ENCODE results near the gene ARHGEF25. TPM values are rescaled to one million over a fixed set of nuclear protein-coding genes. Genes with fewer than 3 reads are reported as not detected.
"Not testable (repeated sequence)": the region's sequence is repeated elsewhere in the genome, so short reads cannot be mapped to it uniquely, and the experiment has no call there.

Gene ARHGEF25
- total and polyA plus RNA-seq, 7 donors, result 2.9 to 9.2 (median 4.2) TPM

GRCh38 chr12:57569858-57570257, 41.4 kb upstream of the ARHGEF25 start:
- H3K27ac ChIP-seq, result no peak overlapping the region
- H3K27me3 ChIP-seq (ENCODE audit: insufficient read depth in 3 of 3, low read length in 2 of 3), result peaks cover 0 to 30% (median 0%) of the 10 kb centered on the region in 3 donors
- no peak for ATAC-seq
- intact Hi-C loops (cut with DNase I), result no loop called here
- TF ChIP-seq CTCF (IDR thresholded peaks at IDR 0.05), result no peak
- no peak for DNase-seq
- H3K36me3 ChIP-seq (ENCODE audit: insufficient read depth in 1 of 2, low read depth in 1 of 2), result no peaks in the 10 kb centered on the region
- H3K4me1 ChIP-seq, result no peaks in the 10 kb centered on the region
- no peaks in the 10 kb centered on the region for H3K9me3 ChIP-seq
- H3K4me3 ChIP-seq, result no peak overlapping the region
- 85% methylated on average over 18 of the region's 18 CpGs for WGBS, 3 donors

GRCh38 chr12:57570438-57570837, 40.8 kb upstream of the ARHGEF25 start:
- H3K27ac ChIP-seq; DNase-seq; H3K9me3 ChIP-seq; ATAC-seq; H3K4me3 ChIP-seq; H3K4me1 ChIP-seq; H3K36me3 ChIP-seq (ENCODE audit: insufficient read depth in 1 of 2, low read depth in 1 of 2); intact Hi-C loops (cut with DNase I): not testable (repeated sequence)
- 78 to 82% (median 81%) methylated on average over 13 of the region's 13 CpGs for WGBS, 3 donors
- H3K27me3 ChIP-seq (ENCODE audit: insufficient read depth in 3 of 3, low read length in 2 of 3), result peaks cover 0 to 30% (median 0%) of the 10 kb centered on the region in 3 donors

- Histone ChIP-seq H3K27ac (no peak overlapping the region), H3K27me3 (ENCODE audit: insufficient read depth in 3 of 3, low read length in 2 of 3) (peaks cover 0 to 35% (median 0%) of the 10 kb centered on the region in 3 donors), H3K4me3 (no peak overlapping the region), H3K4me1 (no peaks in the 10 kb centered on the region), H3K9me3 (no peaks in the 10 kb centered on the region), H3K36me3 (ENCODE audit: insufficient read depth in 1 of 2, low read depth in 1 of 2) (no peaks in the 10 kb centered on the region)
- TF ChIP-seq CTCF (IDR thresholded peaks at IDR 0.05), result no peak
- ATAC-seq, result no peak
- intact Hi-C loops (cut with DNase I), result no loop called here
- 81 to 84% (median 83%) methylated on average over 12 of the region's 12 CpGs for WGBS, 3 donors
- no peak for DNase-seq
These were observed 39.1 kb upstream of the ARHGEF25 start for GRCh38 chr12:57571926-57572762.

GRCh38 chr12:57574795-57575194, 36.4 kb upstream of the ARHGEF25 start:
- DNase-seq (no peak), ATAC-seq (no peak)
- Histone ChIP-seq H3K4me3 (no peak overlapping the region), H3K9me3 (no peaks in the 10 kb centered on the region), H3K36me3 (ENCODE audit: insufficient read depth in 1 of 2, low read depth in 1 of 2) (no peaks in the 10 kb centered on the region), H3K27me3 (ENCODE audit: insufficient read depth in 3 of 3, low read length in 2 of 3) (peaks cover 0 to 17% (median 0%) of the 10 kb centered on the region in 3 donors), H3K4me1 (no peaks in the 10 kb centered on the region), H3K27ac (no peak overlapping the region)
- 81 to 86% (median 84%) methylated on average over 10 of the region's 10 CpGs for WGBS, 3 donors
- intact Hi-C loops (cut with DNase I), result no loop called here
- TF ChIP-seq CTCF (IDR thresholded peaks at IDR 0.05), result no peak

GRCh38 chr12:57575771-57576612, 35.2 kb upstream of the ARHGEF25 start:
- H3K27ac ChIP-seq, result no peak overlapping the region
- H3K9me3 ChIP-seq, result no peaks in the 10 kb centered on the region
- no peaks in the 10 kb centered on the region for H3K4me1 ChIP-seq
- H3K4me3 ChIP-seq, result no peak overlapping the region
- no peaks in the 10 kb centered on the region for H3K36me3 ChIP-seq (ENCODE audit: insufficient read depth in 1 of 2, low read depth in 1 of 2)
- intact Hi-C loops (cut with DNase I), result no loop called here
- DNase-seq, result no peak
- 74 to 81% (median 75%) methylated on average over 12 of the region's 12 CpGs for WGBS, 3 donors
- no peak for ATAC-seq
- peaks cover 0 to 10% (median 0%) of the 10 kb centered on the region in 3 donors for H3K27me3 ChIP-seq (ENCODE audit: insufficient read depth in 3 of 3, low read length in 2 of 3)
- TF ChIP-seq CTCF (IDR thresholded peaks at IDR 0.05), result no peak

Measured in psoas muscle (tissue), 8 donors.